Lower leg skin (tissue), 3 donors: ENCODE measurements around the gene HIPK2.

ENCODE experiments used
- POLR2A ChIP-seq, 2 donors: fragments of 450-650 bp; IDR thresholded peaks; one replicate each; pipeline ENCODE4 v1.6.1; 2016 to 2017; ENCODE audit warnings: antibody characterized with exemption in 2 of 2, mild to moderate bottlenecking in 1 of 2, moderate library complexity in 1 of 2
- TF ChIP-seq, protein P1 (sequence below), 3 donors: fragments of 450-650 bp; IDR thresholded peaks; one replicate each; pipeline ENCODE4 v1.5.1; 2016; ENCODE audit warnings: antibody characterized with exemption in 3 of 3, mild to moderate bottlenecking in 3 of 3, moderate library complexity in 2 of 3

DNA sequence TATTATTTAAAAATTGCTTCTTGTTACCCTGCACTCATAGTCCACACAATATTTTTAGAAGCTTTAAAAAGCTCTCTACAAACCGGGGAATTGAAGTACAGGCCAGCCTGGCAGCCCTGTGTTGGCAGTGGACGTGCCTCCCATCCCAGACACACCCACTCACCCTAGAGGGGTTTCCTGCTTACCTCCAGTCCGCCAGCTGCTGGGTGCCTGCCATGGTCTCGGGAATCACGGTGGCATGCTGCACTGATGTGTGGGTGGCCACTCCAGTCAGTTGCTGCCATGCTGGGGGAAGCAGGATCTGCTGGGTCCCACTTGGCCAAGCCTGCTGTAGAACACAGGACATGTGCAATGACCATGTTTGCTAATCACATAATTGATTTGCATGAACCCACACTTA, 173.9 kb downstream of the HIPK2 start:
- TF ChIP-seq, protein P1, sequence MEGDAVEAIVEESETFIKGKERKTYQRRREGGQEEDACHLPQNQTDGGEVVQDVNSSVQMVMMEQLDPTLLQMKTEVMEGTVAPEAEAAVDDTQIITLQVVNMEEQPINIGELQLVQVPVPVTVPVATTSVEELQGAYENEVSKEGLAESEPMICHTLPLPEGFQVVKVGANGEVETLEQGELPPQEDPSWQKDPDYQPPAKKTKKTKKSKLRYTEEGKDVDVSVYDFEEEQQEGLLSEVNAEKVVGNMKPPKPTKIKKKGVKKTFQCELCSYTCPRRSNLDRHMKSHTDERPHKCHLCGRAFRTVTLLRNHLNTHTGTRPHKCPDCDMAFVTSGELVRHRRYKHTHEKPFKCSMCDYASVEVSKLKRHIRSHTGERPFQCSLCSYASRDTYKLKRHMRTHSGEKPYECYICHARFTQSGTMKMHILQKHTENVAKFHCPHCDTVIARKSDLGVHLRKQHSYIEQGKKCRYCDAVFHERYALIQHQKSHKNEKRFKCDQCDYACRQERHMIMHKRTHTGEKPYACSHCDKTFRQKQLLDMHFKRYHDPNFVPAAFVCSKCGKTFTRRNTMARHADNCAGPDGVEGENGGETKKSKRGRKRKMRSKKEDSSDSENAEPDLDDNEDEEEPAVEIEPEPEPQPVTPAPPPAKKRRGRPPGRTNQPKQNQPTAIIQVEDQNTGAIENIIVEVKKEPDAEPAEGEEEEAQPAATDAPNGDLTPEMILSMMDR (IDR thresholded peaks at IDR 0.05): no peak
- TF ChIP-seq POLR2A (IDR thresholded peaks at IDR 0.05): no peak
